ENCODE results near the gene RAPGEF3. TPM values are rescaled to one million over a fixed set of nuclear protein-coding genes. Genes with fewer than 3 reads are reported as not detected.

Gene RAPGEF3
- total and polyA plus RNA-seq, 2 of the 8 experiments (the other 6 are each of a cell fraction or from before 2014, with no cell fraction given) = 5.0 to 9.4 TPM

- no peak overlapping the region for H3K4me3 ChIP-seq (ENCODE audit: extremely low read depth in 1 of 4, insufficient read depth in 2 of 4, low read depth in 3 of 4, low read length in 4 of 4)
- CTCF ChIA-PET (ENCODE audit: partially characterized antibody) = interaction anchor here (0.6 to 1.8 kb wide), 3 partner anchors 9 to 665 kb away, joined by 3 to 7 read pairs (median 3); no protein-coding TSS in a partner anchor
- TF ChIP-seq POLR2A (IDR thresholded peaks at IDR 0.05; ENCODE audit: control extremely low read depth in 1 of 2, low read depth in 2 of 2, low read length in 2 of 2) (no peak), SAP30 (IDR thresholded peaks at IDR 0.05; ENCODE audit: insufficient read depth, insufficient replicate concordance, low read length) (no peak), KDM4A (IDR thresholded peaks at IDR 0.05; ENCODE audit: low read depth, low read length, severe bottlenecking) (no peak)
Observed at GRCh38 chr12:47698631-47699030, 60.0 kb downstream of the RAPGEF3 start.

More at GRCh38 chr12:47698631-47699030, 60.0 kb downstream of the RAPGEF3 start:
- H2AFZ ChIP-seq (ENCODE audit: low read length) = no peak overlapping the region
- peaks cover 4% of the 10 kb centered on the region; the same call in 1 of the 2 replicates for H3K79me1 ChIP-seq (ENCODE audit: low read depth, low read length)
- no peaks in the 10 kb centered on the region for H3K27me3 ChIP-seq (replicated peaks in 1 of 4; ENCODE audit: control insufficient read depth in 3 of 4, extremely low read depth in 1 of 4, insufficient read depth in 3 of 4, low read length in 3 of 4)
- no peak overlapping the region for H2BK15ac ChIP-seq (ENCODE audit: low read length)
- no peak overlapping the region for H3K56ac ChIP-seq (replicated peaks; ENCODE audit: insufficient read length, low read depth, low read length)
- no peaks in the 10 kb centered on the region for H3K9me3 ChIP-seq (ENCODE audit: insufficient read depth in 2 of 2, low read depth in 1 of 2, low read length in 1 of 2)
- no peak overlapping the region for H3K27ac ChIP-seq (ENCODE audit: low read depth, low read length)
- no peak overlapping the region for H4K91ac ChIP-seq (replicated peaks; ENCODE audit: insufficient read length, low read length)
- no peak overlapping the region for H3K18ac ChIP-seq (ENCODE audit: extremely low read depth, low read length)
- peaks cover 0 to 49% (median 5%) of the 10 kb centered on the region in 4 experiments; a peak in 5 of 8 replicates for H3K36me3 ChIP-seq (ENCODE audit: control insufficient read depth in 2 of 4, insufficient read depth in 4 of 4, low read length in 3 of 4)
- POLR2A ChIA-PET (ENCODE audit: partially characterized antibody) = no interaction called here
- WGBS, 2 experiments (ENCODE audit: extremely low coverage in 1 of 2, insufficient coverage in 1 of 2, insufficient read length in 1 of 2, insufficient replicate concordance in 2 of 2, low coverage in 1 of 2, low lambda C conversion rate in 2 of 2, missing lambda C conversion rate in 1 of 2) = 85% methylated on average over 7 of the region's 7 CpGs; no CpG with 5 or more reads in 1 of the 2 experiments
- peaks cover 0 to 8% of the 10 kb centered on the region in 2 experiments; a peak in 2 of 4 replicates for H3K79me2 ChIP-seq (ENCODE audit: control insufficient read depth in 1 of 2, insufficient read depth in 2 of 2, low read length in 2 of 2)
- H2AK5ac ChIP-seq (ENCODE audit: low read depth, low read length) = no peak overlapping the region
- H3K23ac ChIP-seq (ENCODE audit: insufficient read length) = no peak overlapping the region
- H4K8ac ChIP-seq (ENCODE audit: extremely low read depth, insufficient read depth, low read length) = no peak overlapping the region
- no peak for FAIRE-seq
- H3K4me1 ChIP-seq (replicated peaks in 1 of 4; ENCODE audit: control insufficient read depth in 3 of 4, insufficient read depth in 4 of 4, low read length in 3 of 4) = no peaks in the 10 kb centered on the region
- DNase-seq (ENCODE audit: low read depth in 1 of 2, low spot score in 2 of 2) = no peak
- H2BK20ac ChIP-seq (ENCODE audit: low read length) = no peak overlapping the region
- no peak overlapping the region for H3K4ac ChIP-seq (replicated peaks; ENCODE audit: insufficient read length, low read depth, low read length)
- no peak overlapping the region for H2BK5ac ChIP-seq (ENCODE audit: low read depth, low read length)
- H4K20me1 ChIP-seq (replicated peaks in 1 of 2; ENCODE audit: control insufficient read depth in 1 of 2, insufficient read depth in 2 of 2, low read length in 2 of 2) = peaks cover 0 to 2% of the 10 kb centered on the region in 2 experiments
- no peak overlapping the region for H2BK120ac ChIP-seq (replicated peaks; ENCODE audit: low read depth, low read length)
- H3K4me2 ChIP-seq (ENCODE audit: insufficient read depth in 1 of 2, low read depth in 2 of 2, low read length in 2 of 2) = no peak overlapping the region
- H3K23me2 ChIP-seq (ENCODE audit: low read depth, low read length) = no peaks in the 10 kb centered on the region
- H3K14ac ChIP-seq (ENCODE audit: insufficient read length) = no peak overlapping the region
- no peak overlapping the region for H2BK12ac ChIP-seq (ENCODE audit: low read depth, low read length)
- no peak overlapping the region for H3K9ac ChIP-seq (replicated peaks in 1 of 4; ENCODE audit: extremely low read depth in 1 of 4, low read depth in 3 of 4, low read length in 3 of 4)
- H4K5ac ChIP-seq (ENCODE audit: insufficient read length, low read depth, low read length) = no peak overlapping the region

Measured in H1 (cell line).